Skeletal muscle tissue (tissue), 4 donors: Measurements from ENCODE around the gene PFAS. TPM values are rescaled to one million over a fixed set of nuclear protein-coding genes. Genes with fewer than 3 reads are reported as not detected.

Source experiments
- H3K27ac ChIP-seq: one replicate; pipeline ENCODE4 v1.7.0; 2013; ENCODE audit warnings: mild to moderate bottlenecking, low read depth, low read length, inconsistent platforms
- H3K27me3 ChIP-seq, 3 donors: one replicate each; pipeline ENCODE4 v1.7.0; 2013; ENCODE audit warnings: low read length in 3 of 3; ENCODE audit not compliant: control insufficient read depth in 3 of 3, insufficient read depth in 3 of 3
- H3K36me3 ChIP-seq, 3 donors: one replicate each; pipeline ENCODE4 v1.7.0; 2013; ENCODE audit warnings: low read length in 3 of 3; ENCODE audit not compliant: control insufficient read depth in 3 of 3, insufficient read depth in 3 of 3
- H3K4me1 ChIP-seq, 3 donors: one replicate each; pipeline ENCODE4 v1.7.0; 2013; ENCODE audit warnings: low read length in 3 of 3, mild to moderate bottlenecking in 3 of 3; ENCODE audit not compliant: control insufficient read depth in 3 of 3, insufficient read depth in 3 of 3
- H3K4me3 ChIP-seq, 3 donors: one replicate each; pipeline ENCODE4 v1.7.0; 2013; ENCODE audit warnings: low read length in 3 of 3
- H3K9ac ChIP-seq, 3 donors: one replicate each; pipeline ENCODE4 v1.7.0; 2013; ENCODE audit warnings: low read length in 3 of 3, mild to moderate bottlenecking in 3 of 3, moderate library complexity in 2 of 3, low read depth in 1 of 3
- H3K9me3 ChIP-seq, 3 donors: one replicate each; pipeline ENCODE4 v1.7.0; 2013; ENCODE audit warnings: low read length in 3 of 3; ENCODE audit not compliant: control insufficient read depth in 3 of 3
- total RNA-seq: library from RNA; depleted of rRNA; stranded (reverse); fragments of >200 nt; gene quantifications from one replicate; pipeline ENCODE4 v1.2.3, GENCODE V29; 2014
- donor health status: Osteomylitis.

PFAS gene
- total RNA-seq, 1 donor from 2014 or later: 16.7 TPM

- Histone ChIP-seq H3K4me1 (peaks cover 2 to 8% (median 7%) of the 10 kb centered on the region in 3 donors), H3K9ac (no peak overlapping the region), H3K4me3 (no peak overlapping the region), H3K27me3 (peaks cover 30 to 33% (median 33%) of the 10 kb centered on the region in 3 donors), H3K36me3 (no peaks in the 10 kb centered on the region), H3K27ac (no peak overlapping the region), H3K9me3 (no peaks in the 10 kb centered on the region)
Measured at GRCh38 chr17:8318010-8318935, 69.2 kb downstream of the PFAS start.

Other genes starting within 250 kb of the PFAS start
- not detected for gene GUCY2D, start 246.7 kb upstream of the PFAS start, total RNA-seq
- gene ALOX15B, start 210.2 kb upstream of the PFAS start, total RNA-seq: 0.52 TPM
- gene ALOX12B, start 161.6 kb upstream of the PFAS start, total RNA-seq: not detected
- not detected for gene ALOXE3, start 130.8 kb upstream of the PFAS start, total RNA-seq
- gene HES7, start 125.2 kb upstream of the PFAS start, total RNA-seq: under 0.01 TPM
- gene PER1, start 96.9 kb upstream of the PFAS start, total RNA-seq: 37.1 TPM
- 8.4 TPM for gene VAMP2, start 86.3 kb upstream of the PFAS start, total RNA-seq
- 25.1 TPM for gene TMEM107, start 72.9 kb upstream of the PFAS start, total RNA-seq
- 4.7 TPM for gene BORCS6, start 59.1 kb upstream of the PFAS start, total RNA-seq
- 5.7 TPM for gene AURKB, start 38.7 kb upstream of the PFAS start, total RNA-seq
- 3.7 TPM for gene CTC1, start 1.2 kb upstream of the PFAS start, total RNA-seq
- gene RANGRF, start 39.4 kb downstream of the PFAS start, total RNA-seq: 6.8 TPM
- gene SLC25A35, start 46.1 kb downstream of the PFAS start, total RNA-seq: 0.52 TPM
- 2.6 TPM for gene ARHGEF15, start 61.0 kb downstream of the PFAS start, total RNA-seq
- gene ODF4, start 90.6 kb downstream of the PFAS start, total RNA-seq: not detected
- gene RPL26, start 133.9 kb downstream of the PFAS start, total RNA-seq: 4,040 TPM
- gene RNF222, start 148.5 kb downstream of the PFAS start, total RNA-seq: not detected
- 32.4 TPM for gene NDEL1, start 186.6 kb downstream of the PFAS start, total RNA-seq